Thyroid gland (tissue), 4 donors: ENCODE measurements around the gene SORL1-AS1.

Experiments used
- CTCF ChIP-seq, 6 experiments: fragments of 200-600 bp in 3 of 6; fragments of 450-650 bp in 3 of 6; sonication (generic) in 3 of 6; IDR thresholded peaks; one replicate each; pipeline ENCODE4 v1.5.1; 2016 to 2019; ENCODE audit warnings: antibody characterized with exemption in 6 of 6, mild to moderate bottlenecking in 2 of 6, inconsistent platforms in 1 of 6, moderate library complexity in 1 of 6
- POLR2A ChIP-seq, 2 donors: fragments of 450-650 bp; IDR thresholded peaks; one replicate each; pipeline ENCODE4 v1.6.1; 2017; ENCODE audit warnings: antibody characterized with exemption in 2 of 2, mild to moderate bottlenecking in 2 of 2, moderate library complexity in 1 of 2

GRCh38 chr11:121479698-121480238 is 27.0 kb upstream of the SORL1-AS1 start:
- TF ChIP-seq CTCF (IDR thresholded peaks at IDR 0.05): no peak
- no peak for TF ChIP-seq POLR2A (IDR thresholded peaks at IDR 0.05)
